Neural progenitor cell (in vitro differentiated cells): ENCODE results near the gene RARG.

Experiments
- EZH2phosphoT487 ChIP-seq: fragments of 200-600 bp; sonication (generic); IDR thresholded peaks from 2 replicates; pipeline ENCODE4 v1.6.1; 2017; ENCODE audit warnings: antibody characterized with exemption
- TF ChIP-seq, protein P1 (sequence below): fragments of 200-600 bp; sonication (generic); IDR thresholded peaks from 2 replicates; pipeline ENCODE4 v1.5.1; 2017; ENCODE audit warnings: antibody characterized with exemption, mild to moderate bottlenecking

DNA sequence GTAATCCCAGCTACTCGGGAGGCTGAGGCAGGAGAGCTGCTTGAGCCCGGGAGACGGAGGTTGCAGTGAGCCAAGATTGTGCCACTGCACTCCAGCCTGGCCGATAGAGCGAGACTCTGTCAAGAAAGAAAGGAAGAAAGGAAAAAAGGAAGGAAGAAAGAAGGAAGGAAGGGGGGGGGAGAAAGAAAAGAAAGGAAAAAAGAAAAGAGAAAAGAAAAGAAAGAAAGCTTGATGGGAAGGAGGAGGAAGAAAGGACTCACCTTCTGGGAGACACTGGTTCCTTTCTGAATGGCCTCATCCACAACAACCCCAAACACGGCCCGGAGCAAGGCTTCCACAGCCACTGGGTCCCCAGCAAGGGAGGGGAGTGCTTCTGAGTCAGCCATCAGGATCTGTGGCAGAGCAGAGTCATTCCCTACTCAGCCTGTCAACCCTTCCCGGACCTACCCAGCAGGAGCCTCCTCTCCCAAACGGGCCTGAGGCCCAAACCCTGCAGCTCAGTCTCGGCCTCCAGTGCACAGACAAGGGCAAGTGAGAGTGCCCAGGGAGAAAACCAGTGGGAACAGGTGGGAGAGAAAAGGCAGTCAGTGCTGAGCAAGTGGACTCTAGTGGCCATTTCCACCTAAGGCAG, 58.8 kb downstream of the RARG start:
- TF ChIP-seq, protein P1, sequence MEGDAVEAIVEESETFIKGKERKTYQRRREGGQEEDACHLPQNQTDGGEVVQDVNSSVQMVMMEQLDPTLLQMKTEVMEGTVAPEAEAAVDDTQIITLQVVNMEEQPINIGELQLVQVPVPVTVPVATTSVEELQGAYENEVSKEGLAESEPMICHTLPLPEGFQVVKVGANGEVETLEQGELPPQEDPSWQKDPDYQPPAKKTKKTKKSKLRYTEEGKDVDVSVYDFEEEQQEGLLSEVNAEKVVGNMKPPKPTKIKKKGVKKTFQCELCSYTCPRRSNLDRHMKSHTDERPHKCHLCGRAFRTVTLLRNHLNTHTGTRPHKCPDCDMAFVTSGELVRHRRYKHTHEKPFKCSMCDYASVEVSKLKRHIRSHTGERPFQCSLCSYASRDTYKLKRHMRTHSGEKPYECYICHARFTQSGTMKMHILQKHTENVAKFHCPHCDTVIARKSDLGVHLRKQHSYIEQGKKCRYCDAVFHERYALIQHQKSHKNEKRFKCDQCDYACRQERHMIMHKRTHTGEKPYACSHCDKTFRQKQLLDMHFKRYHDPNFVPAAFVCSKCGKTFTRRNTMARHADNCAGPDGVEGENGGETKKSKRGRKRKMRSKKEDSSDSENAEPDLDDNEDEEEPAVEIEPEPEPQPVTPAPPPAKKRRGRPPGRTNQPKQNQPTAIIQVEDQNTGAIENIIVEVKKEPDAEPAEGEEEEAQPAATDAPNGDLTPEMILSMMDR, result no peak
- TF ChIP-seq EZH2phosphoT487, result no peak
